GM18526 (cell line): ENCODE results near the gene PPCDC.

ENCODE experiments used
- POLR2A ChIP-seq: IDR thresholded peaks from 3 replicates; pipeline ENCODE4 v1.6.1; 2011; ENCODE audit not compliant: insufficient read length; ENCODE audit errors: extremely low read depth

PPCDC gene

DNA sequence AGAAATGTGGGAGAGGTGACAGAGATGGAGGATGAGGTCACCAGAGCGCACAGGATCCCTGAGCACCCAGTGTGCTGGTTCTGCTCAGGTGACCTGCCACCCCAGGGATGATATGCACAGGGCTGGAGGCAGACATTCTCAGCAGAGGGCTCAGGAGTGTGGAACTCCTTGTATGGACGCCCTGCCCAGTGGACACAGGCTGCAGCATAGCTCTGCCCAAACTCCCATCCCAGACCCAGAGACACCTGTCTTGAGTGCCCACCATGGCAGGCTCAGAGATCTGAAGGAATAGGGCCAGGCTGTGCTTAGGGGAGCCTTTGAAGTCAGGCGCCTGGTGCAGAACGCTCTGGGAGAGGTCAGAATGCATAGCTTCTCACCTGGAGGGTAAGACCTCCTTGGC lies 47.3 kb downstream of the PPCDC start:
- TF ChIP-seq POLR2A, result no peak

DNA sequence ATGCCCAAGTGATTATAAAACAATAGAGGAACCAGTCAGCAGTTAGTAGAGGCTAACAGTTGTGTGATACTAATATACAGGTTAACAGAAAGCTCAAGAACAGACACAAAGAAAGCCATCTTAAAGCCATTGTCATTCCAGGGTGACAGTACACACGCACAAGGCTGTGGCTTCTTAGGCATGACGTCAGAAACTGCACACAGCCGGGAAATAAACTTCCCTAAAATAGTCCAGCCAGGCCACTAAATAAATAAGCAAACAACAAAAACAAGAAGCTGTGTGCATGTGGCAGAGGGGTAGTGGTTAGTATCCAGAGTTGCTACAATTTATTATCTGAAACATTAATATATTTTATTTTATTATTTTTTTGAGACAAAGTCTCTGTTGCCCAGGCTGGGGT lies 49.8 kb downstream of the PPCDC start:
- TF ChIP-seq POLR2A, result no peak

DNA sequence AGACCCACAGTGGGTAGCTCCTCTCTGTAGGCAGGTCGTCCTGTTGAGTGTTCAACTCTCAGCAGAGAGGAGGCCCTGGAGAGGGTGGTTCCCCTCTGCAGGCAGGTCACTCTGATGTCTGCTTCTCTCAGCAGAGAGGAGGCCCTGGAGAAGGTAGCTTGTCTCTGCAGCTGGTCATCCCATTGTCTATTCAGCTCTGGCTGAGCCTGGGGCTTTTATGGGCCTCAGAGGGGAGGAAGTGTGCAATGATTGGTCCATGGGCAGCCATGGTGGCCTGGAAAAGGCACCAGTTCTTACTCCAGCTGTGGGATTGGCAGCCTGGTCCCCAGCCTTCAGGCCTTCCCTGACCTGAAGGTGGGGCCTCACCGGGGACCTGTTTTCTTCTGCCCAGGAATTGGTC lies 52.9 kb downstream of the PPCDC start:
- TF ChIP-seq POLR2A, result no peak

DNA sequence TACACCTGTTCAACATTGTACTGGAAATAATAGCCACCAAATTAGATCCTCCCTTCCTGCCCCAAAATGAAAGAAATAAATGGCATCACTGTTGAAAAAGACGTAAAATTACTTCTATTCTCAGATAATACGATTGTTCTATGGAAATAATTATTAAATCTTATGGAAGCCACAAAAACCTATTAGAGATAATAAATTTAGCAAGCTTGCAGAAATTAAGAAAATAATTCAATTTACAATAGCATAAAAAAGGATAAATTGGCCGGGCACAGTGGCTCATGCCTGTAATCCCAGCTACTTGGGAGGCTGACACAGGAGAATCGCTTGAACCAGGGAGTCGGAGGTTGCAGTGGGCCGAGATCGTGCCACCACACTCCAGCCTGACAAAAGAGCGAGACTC lies 57.8 kb downstream of the PPCDC start:
- TF ChIP-seq POLR2A, result no peak

DNA sequence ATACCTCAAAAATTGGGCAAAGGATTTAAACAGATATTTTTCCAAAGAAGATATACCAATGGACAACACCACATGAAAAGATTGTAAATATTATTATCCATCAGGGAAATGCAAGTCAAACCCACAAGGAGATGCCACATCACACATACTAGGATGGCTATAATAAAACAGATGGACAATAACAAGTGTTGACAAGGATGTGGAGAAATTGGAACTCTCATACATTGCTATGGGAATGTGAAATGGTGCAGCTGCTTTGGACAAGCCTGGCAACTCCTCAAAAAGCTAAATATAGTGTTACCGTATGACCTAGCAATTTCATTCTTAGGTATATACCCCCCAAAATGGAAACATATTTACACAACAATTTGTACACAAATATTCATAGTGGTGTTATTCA lies 59.3 kb downstream of the PPCDC start:
- TF ChIP-seq POLR2A, result no peak

DNA sequence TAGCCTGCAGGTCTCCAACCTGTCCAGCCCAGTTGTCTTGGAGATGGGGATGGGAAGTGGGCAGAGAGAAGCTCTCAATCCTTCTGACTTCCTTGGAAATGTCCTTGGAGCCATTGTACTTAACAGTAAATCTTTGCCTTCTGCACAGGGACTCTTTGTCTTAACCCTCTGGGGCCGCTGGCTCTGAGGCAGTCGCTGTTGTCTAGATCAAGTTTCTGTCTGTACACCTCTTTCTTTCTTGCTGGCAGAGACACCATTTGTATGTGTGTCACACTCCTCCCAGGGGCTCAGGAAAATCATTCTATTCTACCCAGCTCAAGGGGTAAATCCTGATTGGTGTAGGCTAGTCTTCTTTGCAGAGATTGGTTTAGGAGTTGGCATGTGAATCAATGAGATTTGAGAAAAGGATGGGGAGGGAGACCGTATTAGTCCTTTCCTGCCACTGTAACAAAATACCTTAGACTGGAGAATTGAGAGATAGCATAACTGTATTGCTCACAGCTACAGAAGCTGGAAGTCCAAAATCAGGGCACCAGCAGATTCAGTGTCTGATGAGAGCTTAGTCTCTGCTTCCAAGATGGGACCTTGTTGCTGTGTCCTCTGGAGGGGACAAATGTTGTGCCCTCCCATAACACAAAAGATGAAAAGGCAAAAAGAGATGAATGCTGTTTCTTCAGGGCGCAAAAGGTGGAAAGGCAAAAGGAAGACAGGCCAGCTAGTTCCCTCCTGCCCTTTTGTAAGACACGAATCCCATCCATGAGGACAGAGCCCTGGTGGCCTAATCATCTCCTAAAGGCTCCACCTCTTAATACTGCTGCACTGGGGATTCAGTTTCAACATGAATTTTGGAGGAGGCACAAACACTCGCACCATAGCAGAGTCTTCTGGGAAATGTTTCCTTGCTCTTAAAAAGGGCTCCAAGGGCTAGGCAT lies 66.3 kb downstream of the PPCDC start:
- TF ChIP-seq POLR2A, result no peak

DNA sequence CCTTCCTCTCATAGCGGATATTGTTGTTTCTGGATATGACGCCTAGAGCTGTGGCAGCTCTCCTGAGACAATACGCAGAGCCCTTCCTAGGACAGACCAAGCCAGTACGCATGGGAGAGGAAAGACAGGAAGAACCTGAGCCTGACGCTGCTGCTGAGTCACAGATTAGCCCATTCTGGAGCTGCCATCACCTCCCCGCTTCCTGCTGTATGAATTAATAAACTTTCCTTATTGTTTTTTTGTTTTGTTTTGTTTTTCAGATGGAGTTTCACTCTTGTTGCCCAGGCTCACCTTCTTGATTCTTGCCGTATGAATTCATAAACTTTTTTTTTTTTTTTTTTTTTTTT lies 67.0 kb downstream of the PPCDC start:
- TF ChIP-seq POLR2A, result no peak

DNA sequence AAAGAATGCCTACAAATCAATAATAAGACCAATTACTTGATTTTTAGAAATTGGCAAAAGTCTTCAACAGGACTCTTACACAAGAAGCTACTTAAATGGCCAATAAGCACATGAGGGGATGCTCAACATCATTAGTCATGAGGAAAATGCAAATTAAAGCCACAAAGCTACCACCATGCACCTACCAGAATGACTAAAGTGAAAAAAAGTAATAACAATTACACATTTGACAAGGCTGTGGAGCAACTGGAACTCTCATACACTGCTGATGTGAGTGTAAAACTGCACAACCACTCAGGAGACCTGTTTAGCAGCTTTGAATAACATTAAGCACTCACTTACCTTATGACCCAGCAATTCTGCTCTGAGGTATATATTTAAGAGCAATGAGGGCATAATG lies 68.4 kb downstream of the PPCDC start:
- TF ChIP-seq POLR2A, result no peak

DNA sequence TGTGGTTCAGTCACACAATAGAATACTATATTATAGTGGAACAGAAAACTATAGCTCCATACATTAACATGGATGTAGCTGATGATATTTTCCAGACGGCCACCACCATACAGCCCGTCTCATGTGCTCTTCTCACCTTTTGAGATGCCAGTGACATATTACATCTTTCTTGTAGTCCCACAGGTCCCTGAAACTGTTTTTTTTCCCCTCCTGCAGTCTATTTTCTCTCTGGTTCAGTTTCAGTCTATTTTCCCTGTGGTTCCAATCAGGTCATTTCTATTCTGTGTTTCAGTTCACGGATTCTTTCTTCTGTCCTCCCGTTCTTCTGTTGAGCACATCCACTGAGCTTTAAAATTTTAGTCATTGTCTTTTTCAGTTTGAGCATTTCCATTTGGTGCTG lies 72.2 kb downstream of the PPCDC start:
- TF ChIP-seq POLR2A, result no peak

DNA sequence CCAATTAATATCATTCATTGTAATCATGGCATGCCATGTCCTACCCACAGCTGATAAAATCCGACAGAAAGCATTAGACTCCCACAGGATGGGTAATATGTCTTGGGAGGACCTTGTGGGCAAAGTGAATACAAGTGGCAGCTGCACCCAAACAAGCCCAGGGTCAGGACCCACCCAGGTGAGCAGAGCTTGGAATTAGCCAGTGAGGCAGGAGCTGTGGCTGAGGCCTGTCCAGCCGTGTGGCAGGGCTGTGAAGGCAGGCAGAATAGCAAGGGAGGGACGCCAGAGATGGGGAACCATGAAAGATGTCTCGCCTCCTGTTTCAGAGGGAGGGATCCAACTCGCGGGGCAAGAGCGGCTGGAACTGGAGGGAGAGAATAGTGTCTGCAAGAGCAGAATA lies 74.5 kb downstream of the PPCDC start:
- no peak for TF ChIP-seq POLR2A

DNA sequence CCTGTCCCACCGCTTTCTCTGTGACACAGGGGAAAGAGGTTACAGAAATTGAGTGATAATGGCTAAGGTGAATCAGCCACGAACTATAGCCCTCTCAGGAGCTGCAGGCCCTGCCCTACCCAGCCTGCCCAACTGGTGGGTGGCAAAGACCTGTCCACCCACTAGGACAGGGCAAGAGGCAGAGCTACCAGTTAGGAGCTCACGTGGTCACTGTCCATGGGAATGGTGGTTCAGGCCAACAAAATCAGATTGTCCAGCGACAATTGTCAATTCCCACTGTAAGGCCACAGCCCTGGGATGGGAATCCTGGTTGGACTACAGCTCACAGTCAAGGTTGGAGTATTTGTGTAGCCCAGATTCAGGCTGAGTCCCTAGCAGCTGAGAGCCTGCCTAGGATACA lies 75.0 kb downstream of the PPCDC start:
- TF ChIP-seq POLR2A, result no peak
